Measurements from ENCODE around the gene RUFY2.

RUFY2 gene

GRCh38 chr10:68353537-68353936, 53.5 kb downstream of the RUFY2 start:
- TF ChIP-seq, protein P1, sequence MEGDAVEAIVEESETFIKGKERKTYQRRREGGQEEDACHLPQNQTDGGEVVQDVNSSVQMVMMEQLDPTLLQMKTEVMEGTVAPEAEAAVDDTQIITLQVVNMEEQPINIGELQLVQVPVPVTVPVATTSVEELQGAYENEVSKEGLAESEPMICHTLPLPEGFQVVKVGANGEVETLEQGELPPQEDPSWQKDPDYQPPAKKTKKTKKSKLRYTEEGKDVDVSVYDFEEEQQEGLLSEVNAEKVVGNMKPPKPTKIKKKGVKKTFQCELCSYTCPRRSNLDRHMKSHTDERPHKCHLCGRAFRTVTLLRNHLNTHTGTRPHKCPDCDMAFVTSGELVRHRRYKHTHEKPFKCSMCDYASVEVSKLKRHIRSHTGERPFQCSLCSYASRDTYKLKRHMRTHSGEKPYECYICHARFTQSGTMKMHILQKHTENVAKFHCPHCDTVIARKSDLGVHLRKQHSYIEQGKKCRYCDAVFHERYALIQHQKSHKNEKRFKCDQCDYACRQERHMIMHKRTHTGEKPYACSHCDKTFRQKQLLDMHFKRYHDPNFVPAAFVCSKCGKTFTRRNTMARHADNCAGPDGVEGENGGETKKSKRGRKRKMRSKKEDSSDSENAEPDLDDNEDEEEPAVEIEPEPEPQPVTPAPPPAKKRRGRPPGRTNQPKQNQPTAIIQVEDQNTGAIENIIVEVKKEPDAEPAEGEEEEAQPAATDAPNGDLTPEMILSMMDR (IDR thresholded peaks at IDR 0.05; ENCODE audit: borderline replicate concordance, control extremely low read depth, extremely low read depth, insufficient read depth, missing control alignments): no peak
- in situ Hi-C loops (cut with MboI; ENCODE audit: low sequenced_read_pairs, unreplicated experiment): no loop called here
- no peak for DNase-seq (ENCODE audit: low spot score)

GRCh38 chr10:68348265-68348741, 58.8 kb downstream of the RUFY2 start:
- DNase-seq (ENCODE audit: low spot score): peak; percentile 50
- in situ Hi-C loops (cut with MboI; ENCODE audit: low sequenced_read_pairs, unreplicated experiment): no loop called here

DNA sequence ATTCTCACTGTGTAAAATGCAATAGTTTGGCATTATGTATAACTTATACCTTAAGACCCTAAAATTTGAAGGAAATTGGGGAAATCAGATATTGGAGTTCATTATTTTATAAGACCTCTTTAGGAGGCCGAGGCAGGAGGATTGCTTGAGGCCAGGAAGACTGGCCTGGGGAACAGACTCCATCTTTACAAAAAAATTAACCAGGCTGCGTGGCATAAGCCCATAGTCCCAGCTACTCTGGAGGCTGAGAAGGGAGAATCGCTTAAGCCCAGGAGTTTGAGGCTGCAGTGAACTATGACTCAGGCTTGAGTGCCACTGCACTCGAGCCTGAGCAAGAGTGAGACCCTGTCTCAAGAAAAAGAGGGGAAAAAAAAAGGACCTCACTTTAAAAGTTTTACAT, 60.3 kb downstream of the RUFY2 start:
- TF ChIP-seq, protein P1 (IDR thresholded peaks at IDR 0.05; ENCODE audit: borderline replicate concordance, control extremely low read depth, extremely low read depth, insufficient read depth, missing control alignments): no peak
- DNase-seq (ENCODE audit: low spot score): no peak
- in situ Hi-C loops (cut with MboI; ENCODE audit: low sequenced_read_pairs, unreplicated experiment): no loop called here

More at GRCh38 chr10:68348265-68348741, 58.8 kb downstream of the RUFY2 start:
- TF ChIP-seq, protein P1 (IDR thresholded peaks at IDR 0.05; ENCODE audit: borderline replicate concordance, control extremely low read depth, extremely low read depth, insufficient read depth, missing control alignments): peak; percentile 52

DNA sequence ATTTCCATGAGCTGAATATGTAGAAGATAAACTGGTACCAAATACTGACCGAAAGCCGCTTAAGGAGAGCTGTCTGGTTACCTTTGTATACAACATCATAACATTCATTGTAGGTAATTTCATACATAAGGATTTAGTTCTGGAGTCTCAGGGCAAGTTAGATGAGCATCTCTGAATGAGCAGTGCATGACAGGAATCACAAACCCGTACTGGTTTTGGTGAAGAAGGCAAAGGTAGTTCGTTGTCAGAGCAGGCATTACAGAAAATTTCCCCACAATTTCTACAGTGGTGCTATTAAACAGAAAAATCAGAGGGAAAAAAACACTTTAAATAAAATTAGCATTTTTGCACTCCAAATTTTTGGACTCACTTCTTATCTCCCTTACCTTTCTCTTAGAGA, 61.5 kb downstream of the RUFY2 start:
- TF ChIP-seq, protein P1 (IDR thresholded peaks at IDR 0.05; ENCODE audit: borderline replicate concordance, control extremely low read depth, extremely low read depth, insufficient read depth, missing control alignments): no peak
- in situ Hi-C loops (cut with MboI; ENCODE audit: low sequenced_read_pairs, unreplicated experiment): no loop called here
- DNase-seq (ENCODE audit: low spot score): no peak

- in situ Hi-C loops (cut with MboI; ENCODE audit: low sequenced_read_pairs, unreplicated experiment): no loop called here
These were observed 64.1 kb downstream of the RUFY2 start for GRCh38 chr10:68342909-68343516.

DNA sequence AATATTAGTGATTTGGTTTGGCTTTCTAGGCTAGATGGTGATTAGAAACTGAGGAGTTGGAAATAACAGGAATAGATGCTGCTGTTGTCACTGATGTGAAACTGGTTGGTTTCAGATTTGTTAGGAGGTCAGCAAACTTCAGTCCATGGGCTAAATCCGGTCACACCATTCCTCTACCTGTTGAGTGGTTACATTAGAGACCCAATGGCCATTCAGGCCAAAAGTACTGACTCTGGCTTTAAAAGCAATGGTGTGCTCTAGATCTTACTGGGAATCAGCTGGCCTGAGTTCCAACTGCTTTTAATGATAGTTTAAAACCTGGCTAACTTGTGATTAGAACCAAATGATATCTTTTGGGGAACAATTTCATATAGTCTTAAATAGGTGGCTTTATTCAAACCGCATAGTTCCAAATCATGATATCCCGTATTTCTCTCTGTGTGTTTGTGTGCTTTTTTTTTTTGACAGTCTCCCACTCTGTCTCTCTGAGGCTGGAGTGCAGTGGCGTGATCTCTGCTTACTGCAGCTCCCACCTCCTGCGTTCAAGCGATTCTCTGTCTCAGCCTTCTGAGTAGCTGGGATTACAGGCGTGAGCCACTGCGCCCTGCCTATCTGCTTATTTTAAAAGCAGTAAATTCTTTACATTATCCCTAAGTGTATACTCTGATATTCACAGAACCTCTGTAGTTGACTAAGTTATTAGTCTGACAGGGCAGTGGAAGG, 66.6 kb downstream of the RUFY2 start:
- DNase-seq (ENCODE audit: low spot score): no peak
- in situ Hi-C loops (cut with MboI; ENCODE audit: low sequenced_read_pairs, unreplicated experiment): no loop called here
- TF ChIP-seq, protein P1 (IDR thresholded peaks at IDR 0.05; ENCODE audit: borderline replicate concordance, control extremely low read depth, extremely low read depth, insufficient read depth, missing control alignments): no peak

More at GRCh38 chr10:68342909-68343516, 64.1 kb downstream of the RUFY2 start:
- no peak for DNase-seq (ENCODE audit: low spot score)
- TF ChIP-seq, protein P1 (IDR thresholded peaks at IDR 0.05; ENCODE audit: borderline replicate concordance, control extremely low read depth, extremely low read depth, insufficient read depth, missing control alignments): no peak
